Vagina (tissue), 2 donors: ENCODE measurements around the gene ANKRD1. TPM values are rescaled to one million over a fixed set of nuclear protein-coding genes. Genes with fewer than 3 reads are reported as not detected.

ENCODE experiments used
- DNase-seq, 2 donors: peaks; one replicate each; pipeline ENCODE4 v3.0.0-alpha.2; 2017; ENCODE audit errors: extremely low spot score in 2 of 2
- H3K27ac ChIP-seq: fragments of 200-600 bp; sonication (generic); one replicate; pipeline ENCODE4 v1.5.1; 2019
- H3K27me3 ChIP-seq: fragments of 200-600 bp; sonication (generic); one replicate; pipeline ENCODE4 v1.5.1; 2019
- H3K36me3 ChIP-seq, 2 donors: fragments of 200-600 bp; sonication (generic); one replicate each; pipeline ENCODE4 v1.5.1; 2017 to 2019
- H3K4me1 ChIP-seq: fragments of 200-600 bp; sonication (generic); one replicate; pipeline ENCODE4 v1.5.1; 2019
- H3K4me3 ChIP-seq, 2 donors: fragments of 200-600 bp; sonication (generic); 1 replicate in 1 of 2; 2 replicates in 1 of 2; pipeline ENCODE4 v1.5.1; 2016 to 2019
- H3K9me3 ChIP-seq: fragments of 200-600 bp; sonication (generic); one replicate; pipeline ENCODE4 v1.5.1; 2019
- CTCF ChIP-seq, 3 experiments: fragments of 450-650 bp in 2 of 3; fragments of 200-600 bp in 1 of 3; sonication (generic) in 1 of 3; IDR thresholded peaks; one replicate each; pipeline ENCODE4 v1.5.1; 2017 to 2019; ENCODE audit warnings: antibody characterized with exemption in 3 of 3, mild to moderate bottlenecking in 2 of 3, moderate library complexity in 2 of 3
- POLR2A ChIP-seq, 2 donors: fragments of 450-650 bp; IDR thresholded peaks; one replicate each; pipeline ENCODE4 v1.6.1; 2017; ENCODE audit warnings: antibody characterized with exemption in 2 of 2, mild to moderate bottlenecking in 2 of 2, moderate library complexity in 2 of 2
- POLR2AphosphoS5 ChIP-seq, 2 donors: sonication (generic); formaldehyde crosslinking; IDR thresholded peaks; one replicate each; pipeline ENCODE4 v1.9.0; 2017; ENCODE audit warnings: antibody characterized with exemption in 2 of 2, mild to moderate bottlenecking in 2 of 2, low read depth in 1 of 2; ENCODE audit not compliant: insufficient read depth in 1 of 2
- intact Hi-C: fragments of 100-400 bp; cut with DNase I; formaldehyde crosslinking; loops from one replicate; pipeline ENCODE4 v1.15.1; 2023
- total RNA-seq: library from RNA; depleted of rRNA; stranded (reverse); fragments of >200 nt; gene quantifications from one replicate; pipeline ENCODE4 v1.2.3, GENCODE V29; 2016

The ANKRD1 gene
- total RNA-seq, 1 donor from 2014 or later, result not detected

- Histone ChIP-seq H3K36me3 (no peaks in the 10 kb centered on the region), H3K9me3 (no peaks in the 10 kb centered on the region), H3K27me3 (no peaks in the 10 kb centered on the region), H3K27ac (no peak overlapping the region), H3K4me1 (peaks cover 4% of the 10 kb centered on the region), H3K4me3 (no peak overlapping the region)
- TF ChIP-seq CTCF (IDR thresholded peaks at IDR 0.05) (no peak), POLR2A (IDR thresholded peaks at IDR 0.05) (no peak), POLR2AphosphoS5 (IDR thresholded peaks at IDR 0.05; ENCODE audit: insufficient read depth in 1 of 2, low read depth in 1 of 2) (no peak)
- no peak for DNase-seq
- intact Hi-C loops, result no loop called here
Measured at GRCh38 chr10:90916392-90917237, 4.3 kb downstream of the ANKRD1 start.

- H3K27ac ChIP-seq, result no peak overlapping the region
- no peaks in the 10 kb centered on the region for H3K9me3 ChIP-seq
- no peak for DNase-seq
Measured at GRCh38 chr10:90915766-90916075, 5.2 kb downstream of the ANKRD1 start.

GRCh38 chr10:90914992-90915765, 5.7 kb downstream of the ANKRD1 start:
- no peaks in the 10 kb centered on the region for H3K27me3 ChIP-seq
- no peak overlapping the region for H3K4me3 ChIP-seq
- no peaks in the 10 kb centered on the region for H3K36me3 ChIP-seq
- no peak for DNase-seq
- H3K27ac ChIP-seq, result no peak overlapping the region
- H3K4me1 ChIP-seq, result peaks cover 4% of the 10 kb centered on the region
- intact Hi-C loops, result no loop called here
- TF ChIP-seq CTCF (IDR thresholded peaks at IDR 0.05) (no peak), POLR2AphosphoS5 (IDR thresholded peaks at IDR 0.05; ENCODE audit: insufficient read depth in 1 of 2, low read depth in 1 of 2) (no peak), POLR2A (IDR thresholded peaks at IDR 0.05) (no peak)
- H3K9me3 ChIP-seq, result no peaks in the 10 kb centered on the region

More at GRCh38 chr10:90915766-90916075, 5.2 kb downstream of the ANKRD1 start:
- intact Hi-C loops, result no loop called here
- Histone ChIP-seq H3K27me3 (no peaks in the 10 kb centered on the region), H3K4me3 (no peak overlapping the region), H3K4me1 (peaks cover 4% of the 10 kb centered on the region), H3K36me3 (no peaks in the 10 kb centered on the region)
- no peak for TF ChIP-seq POLR2AphosphoS5 (IDR thresholded peaks at IDR 0.05; ENCODE audit: insufficient read depth in 1 of 2, low read depth in 1 of 2)
- TF ChIP-seq CTCF (IDR thresholded peaks at IDR 0.05), result no peak
- no peak for TF ChIP-seq POLR2A (IDR thresholded peaks at IDR 0.05)

GRCh38 chr10:90913774-90914420, 7.0 kb downstream of the ANKRD1 start:
- Histone ChIP-seq H3K27me3 (no peaks in the 10 kb centered on the region), H3K27ac (no peak overlapping the region), H3K4me1 (peaks cover 4% of the 10 kb centered on the region), H3K4me3 (no peak overlapping the region), H3K9me3 (no peaks in the 10 kb centered on the region), H3K36me3 (no peaks in the 10 kb centered on the region)
- intact Hi-C loops, result no loop called here
- no peak for DNase-seq
- TF ChIP-seq POLR2A (IDR thresholded peaks at IDR 0.05) (no peak), CTCF (IDR thresholded peaks at IDR 0.05) (no peak), POLR2AphosphoS5 (IDR thresholded peaks at IDR 0.05; ENCODE audit: insufficient read depth in 1 of 2, low read depth in 1 of 2) (no peak)
